ENCODE results near the gene GINS3. TPM values are rescaled to one million over a fixed set of nuclear protein-coding genes. Genes with fewer than 3 reads are reported as not detected.

The GINS3 gene
- total RNA-seq, 1 experiment from 2014 or later = 16.4 TPM

GRCh38 chr16:58435779-58436178 lies 43.5 kb downstream of the GINS3 start:
- no peak overlapping the region for H3K27ac Mint-ChIP-seq

More at GRCh38 chr16:58435779-58436178, 43.5 kb downstream of the GINS3 start:
- Histone ChIP-seq H2AK5ac (ENCODE audit: insufficient read length, low read length) (no peak overlapping the region), H3K4ac (ENCODE audit: low read depth, low read length) (no peak overlapping the region), H3K79me2 (ENCODE audit: insufficient read depth, low read length) (no peaks in the 10 kb centered on the region), H3K9me3 (ENCODE audit: control insufficient read depth, low read depth, low read length) (no peaks in the 10 kb centered on the region), H3K23me2 (ENCODE audit: insufficient read length, low read depth, low read length, poor library complexity, severe bottlenecking) (no peaks in the 10 kb centered on the region), H3K79me1 (ENCODE audit: insufficient read depth, low read depth, low read length, poor library complexity, severe bottlenecking) (no peaks in the 10 kb centered on the region), H2BK5ac (ENCODE audit: insufficient read length, low read length) (no peak overlapping the region), H3T11ph (ENCODE audit: low read length) (no peak overlapping the region), H3K23ac (ENCODE audit: insufficient read length, low read depth, low read length) (no peak overlapping the region), H4K8ac (replicated peaks; ENCODE audit: insufficient read length, low read depth, low read length) (no peak overlapping the region), H3K4me2 (ENCODE audit: insufficient read depth, insufficient read length, low read length) (no peak overlapping the region), H3K27ac (ENCODE audit: insufficient read length, low read depth, low read length) (no peak overlapping the region), H2BK15ac (ENCODE audit: low read depth, low read length) (no peak overlapping the region), H3K14ac (ENCODE audit: insufficient read depth, low read length) (no peak overlapping the region), H4K91ac (ENCODE audit: insufficient read length, low read depth, low read length) (no peak overlapping the region), H3K18ac (ENCODE audit: insufficient read length, low read depth, low read length) (no peak overlapping the region), H2BK20ac (ENCODE audit: low read depth, low read length, poor library complexity, severe bottlenecking) (no peak overlapping the region), H2BK12ac (ENCODE audit: insufficient read length, low read depth, low read length) (no peak overlapping the region), H3K4me1 (ENCODE audit: insufficient read depth, low read length) (no peaks in the 10 kb centered on the region), H3K56ac (ENCODE audit: insufficient read length, low read depth, low read length) (no peak overlapping the region), H4K5ac (ENCODE audit: insufficient read length, low read depth, low read length) (no peak overlapping the region), H2AFZ (ENCODE audit: low read length) (no peak overlapping the region), H3K9ac (ENCODE audit: extremely low read depth, insufficient read length, low read length) (no peak overlapping the region), H2BK120ac (ENCODE audit: low read depth, low read length, poor library complexity, severe bottlenecking) (no peak overlapping the region), H4K20me1 (ENCODE audit: control insufficient read depth, insufficient read depth, insufficient read length) (no peaks in the 10 kb centered on the region), H3K27me3 (ENCODE audit: insufficient read depth, low read length) (no peaks in the 10 kb centered on the region)
- Mint-ChIP-seq H3K36me3 (ENCODE audit: insufficient read depth in 1 of 3, low read depth in 3 of 3) (peaks cover 0 to 4% (median 0%) of the 10 kb centered on the region in 3 experiments; a peak in 1 of 7 replicates), H3K4me3 (no peak overlapping the region), H3K9me3 (no peaks in the 10 kb centered on the region; a peak in 1 of 5 replicates), H3K27me3 (ENCODE audit: low read depth) (peaks cover 21% of the 10 kb centered on the region), H3K4me1 (no peaks in the 10 kb centered on the region)
- DNase-seq = peak; percentile 39
- no CpG with 5 or more reads among the region's 2 CpGs for WGBS (ENCODE audit: extremely low coverage, insufficient read length, low lambda C conversion rate)
- TF ChIP-seq, protein P1, sequence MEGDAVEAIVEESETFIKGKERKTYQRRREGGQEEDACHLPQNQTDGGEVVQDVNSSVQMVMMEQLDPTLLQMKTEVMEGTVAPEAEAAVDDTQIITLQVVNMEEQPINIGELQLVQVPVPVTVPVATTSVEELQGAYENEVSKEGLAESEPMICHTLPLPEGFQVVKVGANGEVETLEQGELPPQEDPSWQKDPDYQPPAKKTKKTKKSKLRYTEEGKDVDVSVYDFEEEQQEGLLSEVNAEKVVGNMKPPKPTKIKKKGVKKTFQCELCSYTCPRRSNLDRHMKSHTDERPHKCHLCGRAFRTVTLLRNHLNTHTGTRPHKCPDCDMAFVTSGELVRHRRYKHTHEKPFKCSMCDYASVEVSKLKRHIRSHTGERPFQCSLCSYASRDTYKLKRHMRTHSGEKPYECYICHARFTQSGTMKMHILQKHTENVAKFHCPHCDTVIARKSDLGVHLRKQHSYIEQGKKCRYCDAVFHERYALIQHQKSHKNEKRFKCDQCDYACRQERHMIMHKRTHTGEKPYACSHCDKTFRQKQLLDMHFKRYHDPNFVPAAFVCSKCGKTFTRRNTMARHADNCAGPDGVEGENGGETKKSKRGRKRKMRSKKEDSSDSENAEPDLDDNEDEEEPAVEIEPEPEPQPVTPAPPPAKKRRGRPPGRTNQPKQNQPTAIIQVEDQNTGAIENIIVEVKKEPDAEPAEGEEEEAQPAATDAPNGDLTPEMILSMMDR (conservative IDR thresholded peaks at IDR 0.05) = peak; percentile 55
